BLaER1 treated with 17β-estradiol and CSF1 and Interleukin-3, amounts not matched to agents 10 nM and 100 nM (cell line): Measurements from ENCODE around the gene ZMYM2.

Source experiments
- H3K27ac ChIP-seq, 11 experiments: shearing (Covaris generic); formaldehyde crosslinking; 2 replicates each; pipeline ENCODE4 v1.8.1; 2022
- H3K27me3 ChIP-seq, 11 experiments: shearing (Covaris generic); formaldehyde crosslinking; 2 replicates each; pipeline ENCODE4 v1.8.1; 2022
- H3K36me3 ChIP-seq, 11 experiments: shearing (Covaris generic); formaldehyde crosslinking; 2 replicates each; pipeline ENCODE4 v1.8.1; 2022
- H3K4me1 ChIP-seq, 10 experiments: shearing (Covaris generic); formaldehyde crosslinking; 2 replicates each; pipeline ENCODE4 v1.8.1; 2022
- H3K4me2 ChIP-seq, 11 experiments: shearing (Covaris generic); formaldehyde crosslinking; 2 replicates each; pipeline ENCODE4 v1.8.1; 2022
- H3K4me3 ChIP-seq, 10 experiments: shearing (Covaris generic); formaldehyde crosslinking; 2 replicates each; pipeline ENCODE4 v1.8.1; 2022
- H3K9ac ChIP-seq, 11 experiments: shearing (Covaris generic); formaldehyde crosslinking; 2 replicates each; pipeline ENCODE4 v1.8.1; 2022
- H3K9me3 ChIP-seq, 11 experiments: shearing (Covaris generic); formaldehyde crosslinking; replicated peaks in 1 of 11; 2 replicates each; pipeline ENCODE4 v1.8.1; 2022
- H4K20me1 ChIP-seq, 11 experiments: shearing (Covaris generic); formaldehyde crosslinking; 2 replicates each; pipeline ENCODE4 v1.8.1; 2022
- Cebpa-rat ChIP-seq, 11 experiments: shearing (Covaris generic); IDR thresholded peaks; 2 replicates each; pipeline ENCODE4 v1.8.1; 2022

Gene ZMYM2

GRCh38 chr13:19958155-19959111 is at the start of gene ZMYM2:
Gene ZMYM2, plus strand, starts transcription at chr13:19958727. Its CDS starts 34,346 bp downstream, at chr13:19993073.
- Histone ChIP-seq H3K9me3 (peaks cover 0 to 9% (median 0%) of the 10 kb centered on the region in 11 experiments; a peak in 3 of 22 replicates), H4K20me1 (peaks cover 18 to 35% (median 32%) of the 10 kb centered on the region in 11 experiments; a peak in 21 of 22 replicates), H3K9ac (peak within 1 kb of the TSS; percentile 96 to 100 (median 99)), H3K4me2 (peak within 1 kb of the TSS; percentile 87 to 98 (median 93)), H3K4me3 (peak within 1 kb of the TSS; percentile 77 to 96 (median 89)), H3K36me3 (peaks cover 7 to 30% (median 23%) of the 10 kb centered on the region in 11 experiments; a peak in 19 of 22 replicates), H3K27me3 (no peaks in the 10 kb centered on the region; a peak in 1 of 22 replicates), H3K4me1 (peaks cover 22 to 37% (median 30%) of the 10 kb centered on the region in 10 experiments), H3K27ac (peak within 1 kb of the TSS; percentile 94 to 99 (median 98))
- no peak for TF ChIP-seq Cebpa-rat (IDR thresholded peaks at IDR 0.05)

- H3K9ac ChIP-seq = no peak overlapping the region
- no peak overlapping the region for H3K4me2 ChIP-seq
- no peaks in the 10 kb centered on the region for H4K20me1 ChIP-seq
- no peak overlapping the region for H3K4me3 ChIP-seq
- no peak for TF ChIP-seq Cebpa-rat (IDR thresholded peaks at IDR 0.05)
- no peaks in the 10 kb centered on the region for H3K27me3 ChIP-seq
- no peak overlapping the region for H3K27ac ChIP-seq
- H3K9me3 ChIP-seq = no peaks in the 10 kb centered on the region
- H3K36me3 ChIP-seq = no peaks in the 10 kb centered on the region
- no peaks in the 10 kb centered on the region for H3K4me1 ChIP-seq
Measured at GRCh38 chr13:19910336-19911072, 48.0 kb upstream of the ZMYM2 start.

- Histone ChIP-seq H3K9me3 (no peaks in the 10 kb centered on the region), H3K4me2 (no peak overlapping the region), H3K36me3 (no peaks in the 10 kb centered on the region), H3K27ac (no peak overlapping the region), H3K9ac (no peak overlapping the region), H3K27me3 (no peaks in the 10 kb centered on the region), H4K20me1 (no peaks in the 10 kb centered on the region), H3K4me3 (no peak overlapping the region), H3K4me1 (no peaks in the 10 kb centered on the region)
- TF ChIP-seq Cebpa-rat (IDR thresholded peaks at IDR 0.05) = no peak
Measured at GRCh38 chr13:19927117-19927748, 31.3 kb upstream of the ZMYM2 start.

- Histone ChIP-seq H3K27ac (no peak overlapping the region), H3K4me2 (no peak overlapping the region), H4K20me1 (no peaks in the 10 kb centered on the region), H3K36me3 (no peaks in the 10 kb centered on the region), H3K4me1 (peaks cover 0 to 5% (median 0%) of the 10 kb centered on the region in 10 experiments; a peak in 1 of 20 replicates), H3K4me3 (no peak overlapping the region), H3K9ac (no peak overlapping the region), H3K27me3 (no peaks in the 10 kb centered on the region), H3K9me3 (no peaks in the 10 kb centered on the region)
- no peak for TF ChIP-seq Cebpa-rat (IDR thresholded peaks at IDR 0.05)
Measured at GRCh38 chr13:19940106-19940505, 18.4 kb upstream of the ZMYM2 start.

- Histone ChIP-seq H3K27ac (no peak overlapping the region), H3K9me3 (no peaks in the 10 kb centered on the region), H3K9ac (no peak overlapping the region), H3K27me3 (no peaks in the 10 kb centered on the region), H4K20me1 (no peaks in the 10 kb centered on the region), H3K4me3 (no peak overlapping the region), H3K36me3 (no peaks in the 10 kb centered on the region), H3K4me2 (no peak overlapping the region), H3K4me1 (no peaks in the 10 kb centered on the region)
- TF ChIP-seq Cebpa-rat (IDR thresholded peaks at IDR 0.05) = no peak
Measured at GRCh38 chr13:19950374-19950773, 8.2 kb upstream of the ZMYM2 start.

- no peak overlapping the region for H3K9ac ChIP-seq
- H3K4me3 ChIP-seq = no peak overlapping the region
- TF ChIP-seq Cebpa-rat (IDR thresholded peaks at IDR 0.05) = no peak
- H3K36me3 ChIP-seq = no peaks in the 10 kb centered on the region
- no peaks in the 10 kb centered on the region; a peak in 1 of 22 replicates for H3K27me3 ChIP-seq
- H3K27ac ChIP-seq = no peak overlapping the region
- peaks cover 0 to 4% (median 3%) of the 10 kb centered on the region in 10 experiments; a peak in 3 of 20 replicates for H3K4me1 ChIP-seq
- H4K20me1 ChIP-seq = no peaks in the 10 kb centered on the region
- H3K4me2 ChIP-seq = no peak overlapping the region
- peaks cover 0 to 9% (median 0%) of the 10 kb centered on the region in 11 experiments; a peak in 3 of 22 replicates for H3K9me3 ChIP-seq
Measured at GRCh38 chr13:19952850-19953249, 5.7 kb upstream of the ZMYM2 start.

GRCh38 chr13:19955873-19956559 is 2.5 kb upstream of the ZMYM2 start:
- Histone ChIP-seq H3K4me1 (peaks cover 3 to 17% (median 9%) of the 10 kb centered on the region in 10 experiments), H3K36me3 (peaks cover 0 to 6% (median 5%) of the 10 kb centered on the region in 11 experiments; a peak in 10 of 22 replicates), H3K4me3 (no peak overlapping the region), H3K27me3 (no peaks in the 10 kb centered on the region; a peak in 1 of 22 replicates), H3K9me3 (peaks cover 0 to 9% (median 0%) of the 10 kb centered on the region in 11 experiments; a peak in 3 of 22 replicates), H3K27ac (no peak overlapping the region), H3K9ac (no peak overlapping the region), H3K4me2 (no peak overlapping the region), H4K20me1 (peaks cover 6 to 12% (median 8%) of the 10 kb centered on the region in 11 experiments; a peak in 19 of 22 replicates)
- TF ChIP-seq Cebpa-rat (IDR thresholded peaks at IDR 0.05) = peak in 1 of 11 experiments; percentile 15; a peak in 1 of 22 replicates
